ENCODE data around the gene SCUBE1. TPM values are rescaled to one million over a fixed set of nuclear protein-coding genes. Genes with fewer than 3 reads are reported as not detected.

SCUBE1 gene
- total and polyA plus RNA-seq, 9 donors, result 5.5 to 202 (median 49.0) TPM

DNA sequence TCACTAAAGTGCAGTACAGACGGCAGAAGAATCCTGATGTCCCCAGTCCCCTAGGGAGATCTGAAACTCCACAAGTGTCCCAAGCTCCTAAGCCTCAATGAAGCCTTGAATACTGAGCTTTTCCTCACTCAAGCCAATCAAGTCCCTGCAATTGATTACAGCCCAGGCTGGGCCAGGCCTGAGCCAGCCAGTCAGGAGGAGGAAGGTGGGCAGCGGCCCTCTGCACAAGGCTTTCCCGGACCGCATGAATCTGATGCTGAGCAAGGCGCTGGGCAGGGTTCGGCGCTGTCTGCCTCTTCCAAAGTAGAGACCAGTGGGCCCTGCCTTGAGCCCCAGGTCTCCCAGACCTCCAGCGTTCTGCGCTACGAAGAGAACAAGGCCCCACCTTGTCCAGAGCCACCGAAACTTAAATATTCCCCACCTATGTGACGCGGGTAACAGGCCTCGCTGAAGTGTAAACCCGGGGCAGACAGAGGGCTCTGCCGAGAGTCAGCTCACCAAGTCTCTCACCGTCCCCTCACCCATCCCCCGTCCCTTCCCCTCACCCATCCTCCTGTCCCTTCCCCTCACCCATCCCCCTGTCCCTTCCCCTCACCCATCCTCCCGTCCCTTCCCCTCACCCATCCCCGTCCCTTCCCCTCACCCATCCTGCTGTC is 63.2 kb downstream of the SCUBE1 start:
- no peak for DNase-seq
- Histone ChIP-seq H3K36me3 (no peaks in the 10 kb centered on the region), H3K4me3 (no peak overlapping the region), H3K4me1 (ENCODE audit: insufficient read depth) (peaks cover 3% of the 10 kb centered on the region), H3K27me3 (no peaks in the 10 kb centered on the region), H3K9me3 (no peaks in the 10 kb centered on the region), H3K27ac (no peak overlapping the region)
- 82 to 87% (median 86%) methylated on average over 20 of the region's 20 CpGs for WGBS, 3 donors
- intact Hi-C loops (cut with DNase I), result loop anchor here in 2 of 4 donors (5.0 to 10.0 kb wide), 2 partner anchors 105 to 107 kb away; no protein-coding TSS in a partner anchor
- TF ChIP-seq, protein P1, sequence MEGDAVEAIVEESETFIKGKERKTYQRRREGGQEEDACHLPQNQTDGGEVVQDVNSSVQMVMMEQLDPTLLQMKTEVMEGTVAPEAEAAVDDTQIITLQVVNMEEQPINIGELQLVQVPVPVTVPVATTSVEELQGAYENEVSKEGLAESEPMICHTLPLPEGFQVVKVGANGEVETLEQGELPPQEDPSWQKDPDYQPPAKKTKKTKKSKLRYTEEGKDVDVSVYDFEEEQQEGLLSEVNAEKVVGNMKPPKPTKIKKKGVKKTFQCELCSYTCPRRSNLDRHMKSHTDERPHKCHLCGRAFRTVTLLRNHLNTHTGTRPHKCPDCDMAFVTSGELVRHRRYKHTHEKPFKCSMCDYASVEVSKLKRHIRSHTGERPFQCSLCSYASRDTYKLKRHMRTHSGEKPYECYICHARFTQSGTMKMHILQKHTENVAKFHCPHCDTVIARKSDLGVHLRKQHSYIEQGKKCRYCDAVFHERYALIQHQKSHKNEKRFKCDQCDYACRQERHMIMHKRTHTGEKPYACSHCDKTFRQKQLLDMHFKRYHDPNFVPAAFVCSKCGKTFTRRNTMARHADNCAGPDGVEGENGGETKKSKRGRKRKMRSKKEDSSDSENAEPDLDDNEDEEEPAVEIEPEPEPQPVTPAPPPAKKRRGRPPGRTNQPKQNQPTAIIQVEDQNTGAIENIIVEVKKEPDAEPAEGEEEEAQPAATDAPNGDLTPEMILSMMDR (IDR thresholded peaks at IDR 0.05), result no peak
- TF ChIP-seq EP300 (IDR thresholded peaks at IDR 0.05), result no peak

DNA sequence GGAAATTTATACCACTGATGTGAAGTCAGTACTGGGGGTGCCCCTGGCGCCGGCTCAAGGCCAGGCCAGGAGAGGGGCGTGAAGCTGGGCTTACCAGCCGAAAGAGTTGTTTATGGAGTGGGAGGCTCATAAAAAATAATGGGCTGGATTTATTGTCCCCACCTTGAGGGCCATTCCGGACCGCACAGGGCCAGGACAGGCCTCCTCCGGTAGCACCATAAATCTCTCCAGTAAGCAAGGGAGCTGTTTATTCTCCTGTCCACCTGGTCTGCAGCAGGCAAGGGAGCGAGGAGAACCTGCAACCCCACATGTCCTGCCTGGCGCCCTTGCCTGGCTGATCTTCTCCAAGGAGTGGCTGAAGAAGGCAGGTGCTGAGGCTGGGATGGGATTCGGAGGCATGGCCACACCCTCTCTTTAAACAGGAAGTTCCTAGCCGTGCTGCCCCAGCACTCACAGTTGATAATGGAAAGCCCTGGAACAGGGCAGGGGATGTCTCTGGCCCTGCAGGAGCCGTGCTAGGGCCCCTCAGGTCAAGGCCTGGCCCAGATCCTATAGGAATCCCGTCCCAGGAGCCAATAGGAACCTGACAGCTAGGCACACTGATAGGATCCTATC is 65.1 kb downstream of the SCUBE1 start:
- Histone ChIP-seq H3K27me3 (no peaks in the 10 kb centered on the region), H3K9me3 (no peaks in the 10 kb centered on the region), H3K36me3 (no peaks in the 10 kb centered on the region), H3K4me3 (no peak overlapping the region), H3K4me1 (ENCODE audit: insufficient read depth) (peaks cover 6% of the 10 kb centered on the region), H3K27ac (no peak overlapping the region)
- intact Hi-C loops (cut with DNase I), result loop anchor here in 2 of 4 donors (5.0 to 10.0 kb wide), 2 partner anchors 107 to 109 kb away; no protein-coding TSS in a partner anchor
- TF ChIP-seq, protein P1 (IDR thresholded peaks at IDR 0.05), result no peak
- TF ChIP-seq EP300 (IDR thresholded peaks at IDR 0.05), result no peak
- 57 to 75% (median 63%) methylated on average over 13 of the region's 13 CpGs for WGBS, 3 donors
- no peak for DNase-seq

DNA sequence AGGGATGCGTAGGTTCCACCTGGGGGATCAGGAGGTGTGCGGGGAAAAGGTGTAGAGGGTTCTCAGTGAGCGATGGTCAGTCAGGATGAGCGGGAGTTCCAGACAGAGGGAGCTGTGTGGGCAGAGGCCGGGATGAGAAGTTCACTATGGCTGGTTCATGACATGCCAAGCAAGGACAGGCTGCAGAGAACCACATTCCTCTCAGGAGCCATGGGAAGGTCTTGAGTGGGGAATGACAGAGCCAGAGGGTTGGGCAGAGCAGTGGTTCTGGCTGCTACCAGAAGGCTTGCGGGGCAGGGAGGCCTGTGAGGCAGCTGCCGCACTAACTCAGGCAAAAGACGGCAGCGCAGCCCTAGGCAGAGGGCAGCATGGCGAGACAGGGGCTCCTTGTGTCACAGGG is 66.1 kb downstream of the SCUBE1 start:
- TF ChIP-seq, protein P1 (IDR thresholded peaks at IDR 0.05), result no peak
- TF ChIP-seq EP300 (IDR thresholded peaks at IDR 0.05) (no peak), POLR2A (IDR thresholded peaks at IDR 0.05) (no peak)
- DNase-seq, result no peak
- 94 to 97% (median 96%) methylated on average over 10 of the region's 10 CpGs for WGBS, 3 donors
- intact Hi-C loops (cut with DNase I), result loop anchor here in 2 of 4 donors (5.0 to 10.0 kb wide), 2 partner anchors 108 to 110 kb away; no protein-coding TSS in a partner anchor
- Histone ChIP-seq H3K27ac (no peak overlapping the region), H3K9me3 (no peaks in the 10 kb centered on the region), H3K36me3 (no peaks in the 10 kb centered on the region), H3K4me1 (ENCODE audit: insufficient read depth) (peaks cover 16% of the 10 kb centered on the region), H3K27me3 (no peaks in the 10 kb centered on the region), H3K4me3 (no peak overlapping the region)

DNA sequence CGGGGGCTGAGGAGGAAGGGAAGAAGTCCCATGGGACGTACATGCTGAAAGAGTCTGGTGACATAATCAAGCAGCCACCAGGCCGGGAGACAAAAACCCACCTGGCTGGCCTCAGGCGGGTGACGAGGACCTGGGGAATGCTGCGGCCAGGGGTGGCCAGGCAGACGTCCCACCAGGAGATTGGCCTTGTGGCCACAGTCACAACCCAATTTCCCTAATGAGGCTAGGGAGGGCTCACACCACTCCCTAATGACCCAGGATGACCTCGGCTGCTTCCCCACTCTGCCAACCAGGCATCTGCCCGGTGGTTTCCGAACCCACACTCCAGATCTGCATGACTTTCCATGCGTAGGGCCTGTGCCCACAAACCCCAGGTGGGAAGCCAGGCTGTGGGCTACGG is 66.9 kb downstream of the SCUBE1 start:
- intact Hi-C loops (cut with DNase I), result loop anchor here in 2 of 4 donors (5.0 to 10.0 kb wide), 2 partner anchors 108 to 111 kb away; no protein-coding TSS in a partner anchor
- WGBS, 3 donors, result 84 to 92% (median 91%) methylated on average over 12 of the region's 12 CpGs
- no peak overlapping the region for H3K27ac ChIP-seq
- H3K9me3 ChIP-seq, result no peaks in the 10 kb centered on the region
- TF ChIP-seq POLR2A (IDR thresholded peaks at IDR 0.05) (no peak), EP300 (IDR thresholded peaks at IDR 0.05) (no peak)
- TF ChIP-seq, protein P1 (IDR thresholded peaks at IDR 0.05), result no peak
- no peak overlapping the region for H3K4me3 ChIP-seq
- no peaks in the 10 kb centered on the region for H3K36me3 ChIP-seq
- no peaks in the 10 kb centered on the region for H3K27me3 ChIP-seq
- no peak for DNase-seq
- H3K4me1 ChIP-seq (ENCODE audit: insufficient read depth), result peaks cover 16% of the 10 kb centered on the region
